Measurements from ENCODE around the gene HSCB. TPM values are rescaled to one million over a fixed set of nuclear protein-coding genes. Genes with fewer than 3 reads are reported as not detected.

HSCB gene
- total RNA-seq, 1 experiment from 2014 or later, result 14.1 TPM

GRCh38 chr22:28771195-28771791 lies 29.5 kb downstream of the HSCB start:
- H3K9ac ChIP-seq (ENCODE audit: low read length), result no peak overlapping the region
- BruUV-seq (replicated peaks), result no TSS peak
- no peak overlapping the region for H2AFZ ChIP-seq (ENCODE audit: low read length)
- no peak for ATAC-seq
- H3K79me2 ChIP-seq (ENCODE audit: low read length), result peaks cover 32% of the 10 kb centered on the region
- intact Hi-C loops (cut with micrococcal nuclease), result no loop called here
- ChIA-PET POLR2A (ENCODE audit: unreplicated experiment) (no interaction called here), CTCF (no interaction called here)
- H3K36me3 ChIP-seq (ENCODE audit: low read depth, low read length), result no peaks in the 10 kb centered on the region
- H3K9me3 ChIP-seq (ENCODE audit: low read length), result no peaks in the 10 kb centered on the region
- no peak for DNase-seq
- H3K27me3 ChIP-seq (ENCODE audit: low read length), result no peaks in the 10 kb centered on the region
- no peak overlapping the region for H3K4me2 ChIP-seq (ENCODE audit: low read length)
- TF ChIP-seq, protein P1, sequence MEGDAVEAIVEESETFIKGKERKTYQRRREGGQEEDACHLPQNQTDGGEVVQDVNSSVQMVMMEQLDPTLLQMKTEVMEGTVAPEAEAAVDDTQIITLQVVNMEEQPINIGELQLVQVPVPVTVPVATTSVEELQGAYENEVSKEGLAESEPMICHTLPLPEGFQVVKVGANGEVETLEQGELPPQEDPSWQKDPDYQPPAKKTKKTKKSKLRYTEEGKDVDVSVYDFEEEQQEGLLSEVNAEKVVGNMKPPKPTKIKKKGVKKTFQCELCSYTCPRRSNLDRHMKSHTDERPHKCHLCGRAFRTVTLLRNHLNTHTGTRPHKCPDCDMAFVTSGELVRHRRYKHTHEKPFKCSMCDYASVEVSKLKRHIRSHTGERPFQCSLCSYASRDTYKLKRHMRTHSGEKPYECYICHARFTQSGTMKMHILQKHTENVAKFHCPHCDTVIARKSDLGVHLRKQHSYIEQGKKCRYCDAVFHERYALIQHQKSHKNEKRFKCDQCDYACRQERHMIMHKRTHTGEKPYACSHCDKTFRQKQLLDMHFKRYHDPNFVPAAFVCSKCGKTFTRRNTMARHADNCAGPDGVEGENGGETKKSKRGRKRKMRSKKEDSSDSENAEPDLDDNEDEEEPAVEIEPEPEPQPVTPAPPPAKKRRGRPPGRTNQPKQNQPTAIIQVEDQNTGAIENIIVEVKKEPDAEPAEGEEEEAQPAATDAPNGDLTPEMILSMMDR (conservative IDR thresholded peaks at IDR 0.05; ENCODE audit: low read depth, low read length), result no peak
- H3K4me3 ChIP-seq (ENCODE audit: low read length), result no peak overlapping the region
- peaks cover 4% of the 10 kb centered on the region; the same call in 1 of the 2 replicates for H3K4me1 ChIP-seq (ENCODE audit: insufficient read depth, low read length)
- no peaks in the 10 kb centered on the region for H3F3A ChIP-seq (ENCODE audit: low read length, unreplicated experiment)
- no peaks in the 10 kb centered on the region for H4K20me1 ChIP-seq (ENCODE audit: low read length)
- no peak overlapping the region for H3K27ac ChIP-seq (ENCODE audit: low read length)
- H3K9me2 ChIP-seq (replicated peaks; ENCODE audit: low read length), result no peaks in the 10 kb centered on the region

DNA sequence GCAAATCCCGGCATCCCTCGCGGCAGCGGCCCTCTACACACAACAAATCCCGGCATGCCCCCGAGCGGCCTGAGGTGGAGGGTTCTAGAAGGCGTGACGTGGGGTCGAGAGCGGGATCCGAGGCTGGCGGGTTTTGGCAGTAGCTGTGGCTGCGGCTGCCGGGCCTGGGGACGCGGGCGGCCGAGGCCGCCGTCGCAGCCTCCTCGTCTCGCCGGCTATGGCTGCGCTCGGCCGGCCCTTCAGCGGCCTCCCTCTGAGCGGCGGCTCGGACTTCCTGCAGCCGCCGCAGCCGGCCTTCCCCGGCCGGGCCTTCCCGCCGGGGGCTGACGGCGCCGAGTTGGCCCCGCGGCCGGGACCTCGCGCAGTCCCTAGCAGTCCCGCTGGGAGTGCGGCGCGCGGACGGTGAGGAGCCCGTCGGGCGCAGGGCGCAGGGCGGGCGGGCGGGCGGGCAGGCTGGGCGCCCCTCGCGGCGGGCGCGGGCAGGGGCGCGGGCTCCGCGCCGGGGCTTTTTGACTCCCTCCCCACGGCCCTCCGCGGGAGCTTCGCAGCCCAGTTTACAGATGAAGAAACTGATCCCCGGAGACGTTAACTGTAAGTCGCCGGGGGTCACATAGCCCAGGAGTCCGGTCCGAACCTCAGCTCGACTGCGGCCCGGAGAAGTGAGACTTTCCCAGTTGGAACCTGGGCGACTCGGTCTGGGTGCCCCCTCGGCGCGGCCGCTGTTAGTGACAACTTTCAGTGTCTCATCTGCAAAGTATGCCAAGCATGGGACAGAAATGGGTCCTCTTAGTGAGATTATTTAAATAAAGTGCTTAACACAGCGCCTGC lies 31.0 kb downstream of the HSCB start, which contains the start of gene CCDC117:
Gene CCDC117, plus strand, starts transcription at position 63 of the 828 bp plus-strand sequence. Its CDS starts 155 bp downstream, at position 218.
- Histone ChIP-seq H3K4me1 (ENCODE audit: insufficient read depth, low read length) (peaks cover 4% of the 10 kb centered on the region; the same call in 1 of the 2 replicates), H3K27ac (ENCODE audit: low read length) (peak within 1 kb of the TSS; percentile 8; the same call in 1 of the 2 replicates), H3K4me3 (ENCODE audit: low read length) (peak within 1 kb of the TSS; percentile 73), H3K9me3 (ENCODE audit: low read length) (no peaks in the 10 kb centered on the region), H3K27me3 (ENCODE audit: low read length) (no peaks in the 10 kb centered on the region), H4K20me1 (ENCODE audit: low read length) (no peaks in the 10 kb centered on the region), H3K79me2 (ENCODE audit: low read length) (peaks cover 44% of the 10 kb centered on the region), H3K9ac (ENCODE audit: low read length) (peak within 1 kb of the TSS; percentile 78), H3K36me3 (ENCODE audit: low read depth, low read length) (no peaks in the 10 kb centered on the region), H3K4me2 (ENCODE audit: low read length) (peak within 1 kb of the TSS; percentile 90), H3K9me2 (replicated peaks; ENCODE audit: low read length) (no peaks in the 10 kb centered on the region), H2AFZ (ENCODE audit: low read length) (peak within 1 kb of the TSS; percentile 86), H3F3A (ENCODE audit: low read length, unreplicated experiment) (no peaks in the 10 kb centered on the region)
- ATAC-seq, result peak; percentile 90
- ChIA-PET CTCF (interaction anchor here (0.5 to 0.6 kb wide), 3 partner anchors 23 to 32 kb away, joined by 3 read pairs; partner anchors contain the start of genes CHEK2 and HSCB), POLR2A (ENCODE audit: unreplicated experiment) (interaction anchor here (0.6 kb wide), 1 partner anchor 392 kb away, joined by 8 read pairs; no protein-coding TSS in a partner anchor)
- no peak for TF ChIP-seq EZH2phosphoT487 (IDR thresholded peaks at IDR 0.05; ENCODE audit: borderline replicate concordance, low read length)
- no TSS peak for BruUV-seq (replicated peaks)
- intact Hi-C loops (cut with micrococcal nuclease), result no loop called here
- DNase-seq, result peak; percentile 79

DNA sequence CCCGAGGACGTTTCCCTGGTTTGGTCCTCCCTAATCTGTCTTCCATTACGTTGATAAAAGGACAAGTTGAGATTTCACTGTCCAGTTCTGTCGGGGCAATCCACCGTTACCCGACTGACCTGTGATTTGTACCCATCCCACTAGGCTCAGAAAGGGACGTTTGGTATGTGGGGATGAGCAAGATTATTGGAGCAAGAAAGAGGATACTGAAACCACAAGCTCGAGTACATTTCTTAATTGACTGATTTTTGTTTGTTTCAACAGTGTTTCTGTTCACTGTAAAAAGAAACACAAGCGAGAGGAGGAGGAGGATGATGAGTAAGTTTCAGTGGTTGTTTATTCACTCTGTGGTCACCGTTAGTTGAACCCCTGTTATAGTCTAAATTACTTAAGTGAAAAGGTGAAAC lies 31.6 kb downstream of the HSCB start:
- BruUV-seq (replicated peaks), result TSS peak; percentile 77
- no peaks in the 10 kb centered on the region for H4K20me1 ChIP-seq (ENCODE audit: low read length)
- H2AFZ ChIP-seq (ENCODE audit: low read length), result peak overlapping the region; percentile 86
- H3F3A ChIP-seq (ENCODE audit: low read length, unreplicated experiment), result no peaks in the 10 kb centered on the region
- CTCF ChIA-PET, result interaction anchor here (0.5 to 0.6 kb wide), 2 partner anchors 32 kb away, joined by 3 read pairs; partner anchors contain the start of genes CHEK2 and HSCB
- intact Hi-C loops (cut with micrococcal nuclease), result no loop called here
- peak overlapping the region; percentile 73 for H3K4me3 ChIP-seq (ENCODE audit: low read length)
- peak overlapping the region; percentile 90 for H3K4me2 ChIP-seq (ENCODE audit: low read length)
- peak overlapping the region; percentile 8; the same call in 1 of the 2 replicates for H3K27ac ChIP-seq (ENCODE audit: low read length)
- H3K9me3 ChIP-seq (ENCODE audit: low read length), result no peaks in the 10 kb centered on the region
- peak overlapping the region; percentile 78 for H3K9ac ChIP-seq (ENCODE audit: low read length)
- POLR2A ChIA-PET (ENCODE audit: unreplicated experiment), result interaction anchor here (0.6 kb wide), 1 partner anchor 32 kb away, joined by 3 read pairs; no protein-coding TSS in a partner anchor
- no peaks in the 10 kb centered on the region for H3K27me3 ChIP-seq (ENCODE audit: low read length)
- no peak for ATAC-seq
- no peaks in the 10 kb centered on the region for H3K36me3 ChIP-seq (ENCODE audit: low read depth, low read length)
- H3K9me2 ChIP-seq (replicated peaks; ENCODE audit: low read length), result no peaks in the 10 kb centered on the region
- H3K79me2 ChIP-seq (ENCODE audit: low read length), result peaks cover 50% of the 10 kb centered on the region
- TF ChIP-seq EZH2phosphoT487 (IDR thresholded peaks at IDR 0.05; ENCODE audit: borderline replicate concordance, low read length) (no peak), EZH2 (IDR thresholded peaks at IDR 0.05; ENCODE audit: low read length, unreplicated experiment) (no peak)
- TF ChIP-seq, protein P1 (conservative IDR thresholded peaks at IDR 0.05; ENCODE audit: low read depth, low read length), result no peak
- no peak for DNase-seq
- H3K4me1 ChIP-seq (ENCODE audit: insufficient read depth, low read length), result peaks cover 4% of the 10 kb centered on the region; the same call in 1 of the 2 replicates
